Activated T-helper 1 cell treated with anti-CD3 and anti-CD28 coated beads, Interleukin-2, amount 50 U/mL, for 16 hours (primary cell): ENCODE data around the gene SDK1.

Source experiments
- DNase-seq, 2 donors: peaks; one replicate each; pipeline ENCODE4 v3.0.0-alpha.2; 2020; ENCODE audit warnings: low read depth in 1 of 2, low spot score in 1 of 2

The SDK1 gene

GRCh38 chr7:3404501-3404900, 103.4 kb downstream of the SDK1 start:
- DNase-seq = no peak

GRCh38 chr7:3408814-3409595, 108.0 kb downstream of the SDK1 start:
- DNase-seq = no peak

GRCh38 chr7:3412871-3413270, 111.8 kb downstream of the SDK1 start:
- no peak for DNase-seq

- no peak for DNase-seq
These were observed 114.8 kb downstream of the SDK1 start for GRCh38 chr7:3415861-3416312.

GRCh38 chr7:3416453-3416852, 115.4 kb downstream of the SDK1 start:
- no peak for DNase-seq

- DNase-seq = no peak
These were observed 124.0 kb downstream of the SDK1 start for GRCh38 chr7:3425087-3425486.

GRCh38 chr7:3426064-3426463, 125.0 kb downstream of the SDK1 start:
- DNase-seq = no peak

GRCh38 chr7:3427957-3428356, 126.9 kb downstream of the SDK1 start:
- no peak for DNase-seq

- DNase-seq = no peak
These were observed 128.9 kb downstream of the SDK1 start for GRCh38 chr7:3429981-3430380.

GRCh38 chr7:3430588-3430987, 129.5 kb downstream of the SDK1 start:
- no peak for DNase-seq

- DNase-seq = no peak
These were observed 130.3 kb downstream of the SDK1 start for GRCh38 chr7:3431306-3431705.

GRCh38 chr7:3432911-3433310, 131.9 kb downstream of the SDK1 start:
- no peak for DNase-seq

- no peak for DNase-seq
These were observed 133.6 kb downstream of the SDK1 start for GRCh38 chr7:3434611-3435010.

GRCh38 chr7:3436112-3436511, 135.1 kb downstream of the SDK1 start:
- no peak for DNase-seq

- no peak for DNase-seq
These were observed 135.7 kb downstream of the SDK1 start for GRCh38 chr7:3436746-3437145.

GRCh38 chr7:3437467-3437866, 136.4 kb downstream of the SDK1 start:
- no peak for DNase-seq

- DNase-seq = no peak
These were observed 137.3 kb downstream of the SDK1 start for GRCh38 chr7:3438352-3438751.

- DNase-seq = no peak
These were observed 138.4 kb downstream of the SDK1 start for GRCh38 chr7:3439333-3440030.

- no peak for DNase-seq
These were observed 139.5 kb downstream of the SDK1 start for GRCh38 chr7:3440509-3440908.

- DNase-seq = no peak
These were observed 142.7 kb downstream of the SDK1 start for GRCh38 chr7:3443716-3444115.

- no peak for DNase-seq
These were observed 145.7 kb downstream of the SDK1 start for GRCh38 chr7:3446786-3447185.

- no peak for DNase-seq
These were observed 150.6 kb downstream of the SDK1 start for GRCh38 chr7:3451701-3452100.

- DNase-seq = no peak
These were observed 152.3 kb downstream of the SDK1 start for GRCh38 chr7:3453398-3453797.
